CD4-positive, alpha-beta T cell treated with Interleukin-1 beta for 1 hour (primary cell): Measurements from ENCODE around the gene RBM33.

Experiments
- DNase-seq, 2 donors: peaks; one replicate each; pipeline ENCODE4 v3.0.0-alpha.2; 2020 to 2022

RBM33 gene

DNA sequence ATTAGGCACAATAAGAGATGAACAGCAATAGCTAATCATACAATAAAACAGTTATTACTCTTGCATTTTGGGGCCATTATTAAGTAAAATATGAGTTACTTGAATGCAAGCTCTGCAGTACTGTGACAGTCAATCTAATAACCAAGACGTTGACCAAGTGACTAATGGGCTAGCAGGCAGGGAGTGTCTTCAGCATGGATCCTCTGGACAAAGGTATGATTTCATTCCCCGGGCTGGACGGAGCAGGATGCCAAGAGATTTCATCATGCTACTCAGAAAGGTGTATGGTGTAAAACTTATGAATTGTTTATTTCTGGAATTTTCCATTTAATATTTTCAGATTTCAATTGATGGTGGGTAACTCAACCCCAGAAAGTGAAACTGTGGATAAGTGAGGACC lies 86.9 kb downstream of the RBM33 start:
- no peak for DNase-seq

DNA sequence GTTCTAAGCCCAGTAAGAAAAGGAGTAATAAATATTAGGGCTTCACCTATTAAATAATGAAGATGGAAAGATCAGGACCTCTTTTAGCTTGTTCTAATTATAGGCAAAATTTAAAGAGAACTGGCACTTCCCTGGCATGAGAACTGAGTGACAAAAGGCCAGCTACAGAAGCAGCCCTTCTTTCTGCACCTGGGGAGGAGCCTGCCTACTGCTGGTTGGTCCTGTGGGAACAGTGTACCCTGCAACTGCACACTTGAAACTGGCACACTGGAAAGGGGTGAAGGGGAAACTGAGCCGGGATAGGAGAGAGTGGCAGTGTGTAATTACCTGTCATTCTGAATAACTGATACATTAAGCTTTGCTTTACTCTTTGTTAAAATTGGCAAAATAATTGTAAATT lies 87.4 kb downstream of the RBM33 start:
- DNase-seq = no peak

DNA sequence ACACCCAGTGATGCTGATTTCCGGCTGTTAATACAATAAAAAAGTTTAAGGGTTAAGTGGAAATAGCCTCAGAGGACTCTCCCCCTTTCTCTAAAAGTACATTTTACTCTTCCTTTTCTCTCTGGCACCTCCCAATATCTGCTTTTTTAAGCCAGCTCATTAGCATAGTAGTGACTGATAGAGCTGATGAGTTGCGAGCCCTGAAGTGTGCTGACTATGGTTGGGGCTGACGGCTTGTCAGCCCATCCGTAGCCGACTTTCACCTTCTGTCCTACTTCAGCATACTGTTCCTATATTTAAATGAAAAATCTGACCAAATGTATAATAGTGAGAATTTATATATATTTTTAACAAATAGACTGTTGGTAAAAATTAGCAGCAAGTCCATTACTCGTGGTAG lies 87.8 kb downstream of the RBM33 start:
- DNase-seq = no peak

DNA sequence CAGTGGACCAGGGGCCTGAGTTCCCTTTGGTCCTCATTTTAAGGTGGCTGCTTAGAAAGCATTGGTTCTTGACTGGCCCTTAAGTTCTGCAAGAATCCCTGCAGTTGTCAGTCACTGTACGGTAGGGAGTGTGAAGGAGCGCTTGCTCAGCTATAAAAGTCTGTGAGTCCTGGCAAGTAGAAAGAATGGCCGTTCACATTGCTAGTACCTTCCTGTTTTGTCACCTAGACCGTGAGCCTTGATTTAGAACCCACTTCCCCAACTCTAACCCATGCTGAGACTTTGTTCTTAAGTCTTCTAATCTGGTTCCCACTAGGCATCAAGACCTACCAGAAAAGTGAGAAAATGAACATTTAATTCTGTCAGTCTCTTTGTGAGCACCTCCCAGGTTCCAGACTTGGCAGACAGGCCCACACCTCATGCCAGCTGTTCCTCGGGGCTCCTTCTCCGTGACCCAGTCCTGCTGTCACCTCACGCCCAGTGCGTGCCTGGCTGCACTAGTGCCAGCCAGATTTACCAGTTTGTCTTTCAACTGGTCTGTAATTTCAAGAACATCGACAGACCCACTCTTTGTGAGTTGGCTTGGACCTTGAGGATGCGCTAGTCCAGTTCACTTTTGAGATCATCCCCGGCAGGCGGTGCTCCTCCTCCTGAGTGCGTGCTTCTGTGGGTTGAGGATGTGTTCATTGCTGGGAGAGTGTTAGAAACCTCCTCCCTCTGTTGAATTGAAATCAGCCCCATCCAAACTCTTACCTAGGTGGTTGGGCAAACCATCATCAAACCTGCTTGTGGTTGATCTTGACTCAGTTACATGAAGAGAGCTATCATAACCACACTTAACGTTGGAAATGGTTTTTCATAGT lies 89.4 kb downstream of the RBM33 start:
- no peak for DNase-seq

DNA sequence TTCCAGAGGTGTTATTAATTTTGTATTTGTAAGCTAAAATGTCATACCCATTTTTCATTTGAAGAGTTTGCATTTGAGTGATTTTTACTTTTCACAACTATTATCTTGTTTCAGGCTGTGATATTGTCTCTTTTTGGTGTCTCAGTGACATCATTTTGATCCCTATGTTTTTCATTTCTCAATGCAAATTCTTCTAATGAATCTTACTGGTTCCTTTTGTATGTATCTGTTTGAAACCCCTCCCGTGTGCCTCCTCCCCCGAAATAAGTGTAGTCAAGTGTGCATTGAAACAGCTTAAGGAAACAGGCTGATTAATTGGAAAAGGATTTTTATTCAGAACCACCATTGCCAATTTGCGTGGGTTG lies 90.0 kb downstream of the RBM33 start:
- DNase-seq = no peak

DNA sequence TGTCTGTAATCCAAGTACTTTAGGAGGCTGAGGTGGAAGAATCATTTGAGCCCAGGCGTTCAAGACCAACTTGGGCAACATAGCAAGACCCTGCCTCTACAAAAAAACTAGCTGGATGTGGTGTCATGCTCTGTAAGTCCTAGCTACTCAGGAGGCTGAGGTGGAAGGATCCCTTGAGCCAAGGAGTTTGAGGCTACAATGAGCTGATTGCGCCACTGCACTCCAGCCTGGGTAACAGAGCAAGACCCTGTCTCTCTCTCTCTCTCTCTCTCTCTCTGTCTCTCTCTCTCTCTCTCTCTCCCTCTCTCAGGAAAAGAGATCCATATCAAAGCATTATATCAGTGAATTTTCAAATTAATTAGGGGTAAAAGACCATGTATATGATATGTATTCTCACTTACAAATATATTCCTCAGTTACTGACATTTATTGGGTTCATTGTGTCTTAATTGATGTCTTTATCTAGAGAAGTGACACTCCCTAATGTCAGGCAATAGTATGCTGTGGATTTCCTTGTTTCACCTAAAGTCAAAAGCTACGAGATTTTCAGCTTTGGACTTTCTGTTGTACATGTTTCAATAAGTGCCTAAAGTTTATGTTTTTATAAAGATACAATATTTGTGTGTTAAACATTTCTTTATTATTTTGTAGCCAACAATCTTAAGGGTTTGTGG lies 91.1 kb downstream of the RBM33 start:
- no peak for DNase-seq

DNA sequence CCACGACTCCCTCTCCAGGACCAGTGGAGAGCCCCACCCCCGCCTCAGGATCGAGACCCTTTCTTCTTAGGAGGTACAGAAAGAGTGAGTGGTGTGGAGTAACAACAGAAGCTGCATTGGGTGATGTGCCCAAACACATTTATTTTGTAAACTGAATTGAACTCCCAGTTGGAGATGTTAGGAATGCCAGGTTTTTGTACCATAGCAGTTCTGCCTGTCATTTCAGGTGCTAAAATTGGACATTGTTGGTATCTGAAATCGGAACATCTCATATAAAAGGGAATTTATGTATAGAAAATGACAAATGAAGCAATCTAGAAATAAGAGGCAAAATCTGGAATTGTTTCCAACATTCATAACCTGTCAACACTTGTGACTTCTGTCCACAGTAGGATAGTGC lies 93.1 kb downstream of the RBM33 start:
- DNase-seq = no peak

DNA sequence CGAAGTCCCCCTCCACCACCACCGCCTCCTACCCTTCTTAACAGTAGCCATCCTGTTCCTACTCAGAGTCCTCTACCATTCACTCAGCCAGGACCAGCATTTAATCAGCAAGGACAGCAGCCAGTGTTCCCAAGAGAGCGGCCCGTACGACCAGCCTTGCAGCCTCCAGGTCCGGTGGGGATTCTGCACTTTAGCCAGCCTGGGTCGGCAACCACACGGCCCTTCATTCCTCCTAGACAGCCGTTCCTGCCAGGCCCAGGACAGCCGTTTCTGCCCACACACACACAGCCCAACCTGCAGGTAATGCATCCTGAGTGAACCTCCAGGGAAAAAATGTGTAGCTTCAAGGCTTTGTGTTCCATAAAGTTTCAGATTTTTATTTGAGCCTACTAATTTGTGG lies 93.6 kb downstream of the RBM33 start:
- no peak for DNase-seq

DNA sequence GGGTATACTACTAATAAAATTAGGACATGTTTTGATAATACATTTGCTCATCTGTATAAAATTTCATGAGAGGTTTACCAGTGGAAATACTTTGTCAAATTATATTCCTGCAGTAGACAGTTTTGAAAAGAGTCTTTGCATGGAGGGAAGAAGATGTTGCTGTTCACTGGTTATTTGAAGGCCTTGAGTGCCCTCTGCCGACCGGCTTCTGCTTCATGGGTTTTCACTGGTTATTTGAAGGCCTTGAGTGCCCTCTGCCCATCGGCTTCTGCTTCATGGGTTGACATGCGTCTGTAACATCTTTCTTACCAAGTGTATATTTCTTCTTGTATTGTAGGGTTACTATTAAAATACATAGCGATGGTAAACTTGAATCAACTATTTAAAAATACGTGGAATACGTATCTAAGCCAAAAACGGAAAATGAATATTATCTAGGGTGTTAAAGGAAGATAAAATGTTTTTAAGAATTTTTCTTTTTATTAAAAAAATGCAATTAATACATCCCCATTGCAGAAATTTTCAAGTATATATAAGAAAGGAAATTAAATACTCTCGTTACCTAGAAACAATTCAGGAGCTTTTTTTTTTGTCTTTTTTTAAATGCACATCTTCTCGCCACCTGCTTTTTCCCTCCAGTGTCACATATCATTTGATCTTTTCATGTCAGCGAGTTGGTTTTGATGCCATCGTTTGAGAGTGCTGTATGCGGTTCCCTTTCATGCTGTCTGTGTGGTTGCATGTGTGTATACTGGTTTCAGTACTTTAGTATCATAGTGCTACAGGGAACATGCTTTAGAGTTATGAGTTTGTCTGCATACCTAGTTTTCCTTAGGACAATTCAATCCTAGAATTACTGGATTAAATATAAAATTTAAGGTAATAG lies 94.4 kb downstream of the RBM33 start:
- peak; percentile 64 to 69 for DNase-seq

DNA sequence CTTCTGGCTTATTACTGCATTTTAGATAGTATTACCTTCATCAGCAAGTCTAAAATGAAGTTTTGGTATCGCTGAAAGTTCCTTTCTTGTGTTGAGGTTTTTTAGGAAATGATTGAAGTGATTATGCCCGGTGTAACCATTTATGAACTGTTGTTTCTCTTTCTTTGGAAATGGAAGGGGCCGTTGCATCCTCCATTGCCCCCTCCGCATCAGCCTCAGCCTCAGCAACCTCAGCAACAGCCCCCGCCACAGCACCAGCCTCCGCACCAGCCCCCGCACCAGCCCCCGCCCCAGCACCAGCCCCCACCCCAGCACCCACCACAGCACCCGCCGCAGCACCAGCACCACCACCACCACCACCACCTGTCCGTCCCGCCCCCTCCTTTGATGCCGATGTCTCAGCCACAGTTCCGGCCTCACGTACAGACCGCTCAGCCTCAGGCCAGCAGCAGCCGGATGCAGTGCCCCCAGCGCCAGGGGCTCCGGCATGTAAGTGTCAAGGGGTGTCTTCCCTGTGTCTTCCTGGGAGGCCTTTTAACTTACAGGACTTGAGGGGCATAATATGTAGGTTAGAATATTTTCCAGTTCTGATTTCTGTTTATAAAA lies 95.2 kb downstream of the RBM33 start:
- peak; percentile 10 to 11 for DNase-seq

DNA sequence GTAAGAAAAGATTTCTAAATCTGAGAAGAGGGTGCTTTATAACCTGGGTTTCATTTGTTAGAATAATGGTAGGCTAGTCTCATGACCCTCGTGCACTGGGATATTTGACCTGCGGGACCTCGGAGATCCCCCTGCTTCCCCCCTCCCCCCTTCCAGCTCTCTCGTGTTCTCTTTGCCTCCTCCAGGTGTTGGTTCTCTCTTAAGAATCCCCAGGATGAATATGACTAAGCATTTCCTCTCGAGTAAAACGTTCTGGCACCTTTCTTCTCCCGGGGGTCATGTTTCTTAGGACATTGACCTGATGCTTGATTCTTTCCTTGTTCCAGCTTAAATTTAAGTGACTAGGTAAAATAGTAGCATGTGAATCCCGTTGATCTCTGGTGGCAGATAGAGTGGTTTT lies 96.6 kb downstream of the RBM33 start:
- no peak for DNase-seq

DNA sequence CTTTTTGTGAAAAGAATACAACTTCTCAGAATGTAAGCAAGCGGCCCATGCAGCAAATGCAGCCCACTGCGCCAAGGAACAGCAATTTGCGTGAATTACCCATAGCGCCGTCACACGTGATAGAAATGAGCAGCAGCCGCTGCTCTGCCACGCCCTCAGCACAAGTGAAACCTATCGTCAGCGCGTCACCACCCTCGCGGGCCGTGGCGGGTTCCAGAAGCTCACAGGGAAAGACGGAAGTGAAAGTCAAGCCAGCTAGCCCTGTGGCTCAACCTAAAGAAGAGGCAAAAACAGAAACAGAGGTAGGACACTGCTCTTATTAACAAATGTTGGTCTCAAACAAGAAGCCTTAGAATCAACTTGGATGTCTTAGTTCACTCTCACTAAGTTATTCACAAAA lies 97.3 kb downstream of the RBM33 start:
- DNase-seq = peak; percentile 21 to 50

DNA sequence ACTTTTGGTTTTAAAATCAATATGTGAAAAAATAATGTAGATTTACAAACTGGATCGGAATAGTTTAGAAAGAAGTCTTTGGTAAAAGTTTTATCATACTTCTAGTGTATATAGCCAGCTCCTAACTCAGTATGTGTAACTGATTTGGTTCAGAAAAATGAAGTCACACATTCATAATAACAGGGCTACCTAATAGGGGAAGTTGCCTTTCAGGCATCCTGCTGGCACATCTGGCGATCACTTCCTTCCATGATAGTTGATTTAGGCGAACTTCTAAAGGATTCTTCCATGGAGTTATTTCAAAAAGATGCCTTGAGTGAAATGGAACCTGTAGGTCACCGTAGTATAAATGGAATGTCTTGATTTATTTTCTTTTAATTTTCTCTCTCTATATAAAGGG lies 98.7 kb downstream of the RBM33 start:
- DNase-seq = no peak

DNA sequence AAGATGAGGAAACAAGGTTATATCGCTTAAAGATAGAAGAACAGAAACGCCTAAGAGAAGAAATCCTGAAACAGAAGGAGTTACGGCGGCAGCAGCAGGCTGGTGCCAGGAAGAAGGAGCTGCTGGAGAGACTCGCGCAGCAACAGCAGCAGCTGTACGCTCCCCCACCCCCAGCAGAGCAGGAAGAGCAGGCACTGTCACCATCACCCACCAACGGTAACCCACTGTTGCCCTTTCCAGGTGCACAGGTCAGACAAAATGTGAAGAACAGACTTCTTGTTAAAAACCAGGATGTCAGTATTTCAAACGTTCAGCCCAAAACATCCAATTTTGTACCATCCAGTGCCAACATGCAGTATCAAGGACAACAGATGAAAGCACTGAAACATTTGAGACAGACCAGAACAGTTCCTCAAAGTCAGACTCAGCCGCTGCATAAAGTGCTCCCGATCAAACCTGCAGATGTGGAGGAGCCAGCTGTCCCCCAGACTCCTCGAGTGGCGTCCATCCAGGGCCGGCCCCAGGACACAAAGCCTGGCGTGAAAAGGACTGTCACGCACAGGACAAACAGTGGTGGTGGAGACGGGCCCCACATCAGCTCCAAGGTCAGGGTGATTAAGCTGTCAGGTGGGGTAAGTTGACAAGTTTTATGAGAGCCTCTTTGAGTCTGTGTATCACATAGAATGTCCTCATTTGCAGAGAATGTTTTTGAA lies 100.7 kb downstream of the RBM33 start:
- no peak for DNase-seq

DNA sequence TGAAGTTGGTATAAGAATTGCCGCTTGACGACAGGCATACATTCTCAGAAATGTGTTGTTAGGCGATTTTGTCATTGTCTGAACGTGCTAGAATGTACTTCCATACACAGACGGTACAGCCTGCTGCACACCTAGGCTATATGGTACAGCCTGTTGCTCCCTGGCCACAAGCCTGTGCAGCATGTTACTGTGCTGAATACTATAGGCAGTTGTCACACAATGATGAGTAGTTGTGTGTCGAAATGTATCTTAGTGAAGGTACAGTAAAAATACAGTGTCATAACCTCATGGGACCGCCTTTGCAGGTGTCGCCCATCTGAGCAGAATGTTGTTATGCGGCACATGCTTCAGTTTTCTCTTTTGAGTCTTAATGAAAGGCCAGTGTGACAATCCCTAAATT lies 101.3 kb downstream of the RBM33 start:
- no peak for DNase-seq

DNA sequence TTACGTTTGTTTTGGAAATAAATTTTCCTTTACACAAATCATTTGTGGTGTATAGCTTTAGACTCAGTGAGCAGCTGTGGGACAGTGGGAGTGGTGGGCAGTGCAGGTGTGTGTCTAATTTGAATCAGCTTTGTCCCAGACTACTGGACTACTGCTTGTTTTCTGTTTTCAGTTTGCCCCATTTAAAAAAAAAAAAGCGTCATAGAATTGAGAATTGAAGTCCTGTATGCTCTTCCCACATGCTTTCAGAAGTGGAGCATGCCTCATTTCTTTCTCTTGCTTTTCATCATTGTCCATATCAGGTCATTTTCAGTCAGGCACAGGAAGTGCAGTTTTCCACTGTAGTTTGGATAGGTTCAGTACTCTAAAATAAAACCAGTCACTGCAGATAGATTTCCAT lies 101.7 kb downstream of the RBM33 start:
- no peak for DNase-seq

DNA sequence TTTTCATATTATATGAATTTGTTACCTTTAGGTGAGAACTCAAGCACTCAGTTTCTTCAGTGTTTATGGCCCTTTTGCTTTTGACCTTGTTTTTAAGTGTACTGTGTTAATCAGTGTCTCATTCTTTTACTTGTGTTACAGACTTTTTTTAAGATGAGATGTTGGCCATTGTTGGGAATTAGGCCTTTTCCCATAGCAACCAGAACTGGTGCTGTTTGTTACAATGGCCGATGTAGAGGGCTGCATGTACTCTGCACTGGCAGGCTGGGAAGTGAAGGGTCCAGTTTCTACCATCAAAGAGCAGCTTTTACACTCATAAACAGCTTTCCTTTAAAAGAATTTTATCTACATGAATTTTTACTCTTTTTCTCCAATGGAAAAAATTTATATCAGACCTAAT lies 102.7 kb downstream of the RBM33 start:
- DNase-seq = no peak

DNA sequence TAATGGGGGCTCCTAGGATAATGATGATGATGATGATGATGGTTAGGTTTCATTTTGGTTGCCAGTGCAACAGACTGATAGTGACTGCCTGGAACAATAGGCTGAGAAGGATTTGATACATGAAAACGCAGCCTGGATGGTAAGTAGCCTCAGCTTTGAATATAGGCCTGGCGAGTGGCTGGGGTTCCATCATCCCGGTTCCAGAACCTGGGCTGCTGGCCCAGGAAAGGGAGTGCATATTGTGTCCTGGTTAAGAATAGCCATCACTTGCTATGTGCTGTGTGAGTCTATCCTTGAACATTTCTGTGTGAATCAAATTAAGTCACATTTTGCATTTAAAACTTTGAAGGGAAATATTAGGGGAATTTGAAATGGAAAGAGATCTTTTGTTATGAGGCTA lies 105.1 kb downstream of the RBM33 start:
- no peak for DNase-seq

DNA sequence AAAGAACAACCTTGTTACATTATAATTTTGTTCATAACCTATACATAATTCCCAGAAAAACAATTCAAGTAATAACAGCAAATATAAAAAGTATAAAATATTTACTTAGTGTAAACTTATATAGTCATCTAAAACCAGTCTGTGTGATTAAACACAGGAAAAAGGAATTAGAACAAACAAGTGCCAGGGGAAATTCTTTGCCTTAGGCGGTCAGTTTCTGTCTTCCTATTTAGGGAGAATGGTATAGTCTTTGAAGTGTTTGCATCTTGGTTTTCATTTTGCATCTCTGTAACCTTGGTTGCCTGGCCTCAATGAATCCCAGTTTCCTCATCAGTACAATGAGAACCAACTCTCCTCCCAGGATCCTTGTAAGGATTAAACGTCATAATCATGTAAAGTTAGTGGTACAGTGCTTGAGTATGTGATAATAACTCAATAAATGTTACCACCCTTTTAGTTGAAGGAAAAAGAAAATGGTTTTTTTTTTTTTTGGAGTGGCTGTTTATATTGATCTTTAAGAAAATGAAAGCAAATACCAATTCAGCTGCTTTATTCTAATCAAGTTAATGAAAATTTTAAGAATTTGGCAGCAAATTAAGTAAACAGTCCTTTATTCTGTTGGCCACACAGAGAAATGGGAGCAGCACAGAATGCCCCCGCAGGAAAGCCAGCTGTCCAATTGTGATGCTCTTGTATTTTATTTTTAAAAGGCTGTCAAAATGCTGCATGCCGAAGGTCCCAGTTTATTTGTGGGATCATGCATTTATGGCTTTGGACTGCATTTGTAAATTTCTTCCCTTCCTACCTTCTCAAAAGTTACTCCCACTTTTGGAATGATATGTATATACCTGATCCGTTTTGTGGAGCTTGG lies 106.0 kb downstream of the RBM33 start:
- DNase-seq = no peak

DNA sequence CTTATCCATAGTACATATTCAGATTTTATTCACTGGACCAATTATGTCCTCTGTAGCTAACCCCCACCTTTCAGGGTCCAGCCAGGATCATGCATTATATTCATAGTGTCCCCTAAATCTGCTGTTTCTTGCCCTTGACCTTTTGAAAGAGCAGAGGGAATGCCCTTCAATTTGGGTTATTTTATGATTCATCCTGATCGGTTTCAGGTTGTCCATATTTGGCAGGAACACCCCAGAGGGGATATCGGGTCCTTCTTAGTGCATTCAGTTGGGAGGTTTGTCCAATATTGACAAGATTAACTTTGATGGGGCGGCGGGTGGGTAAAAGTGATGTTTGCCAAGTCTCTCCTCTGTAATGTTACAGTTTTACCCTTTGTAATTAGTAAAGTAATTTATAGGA lies 106.9 kb downstream of the RBM33 start:
- DNase-seq = no peak

DNA sequence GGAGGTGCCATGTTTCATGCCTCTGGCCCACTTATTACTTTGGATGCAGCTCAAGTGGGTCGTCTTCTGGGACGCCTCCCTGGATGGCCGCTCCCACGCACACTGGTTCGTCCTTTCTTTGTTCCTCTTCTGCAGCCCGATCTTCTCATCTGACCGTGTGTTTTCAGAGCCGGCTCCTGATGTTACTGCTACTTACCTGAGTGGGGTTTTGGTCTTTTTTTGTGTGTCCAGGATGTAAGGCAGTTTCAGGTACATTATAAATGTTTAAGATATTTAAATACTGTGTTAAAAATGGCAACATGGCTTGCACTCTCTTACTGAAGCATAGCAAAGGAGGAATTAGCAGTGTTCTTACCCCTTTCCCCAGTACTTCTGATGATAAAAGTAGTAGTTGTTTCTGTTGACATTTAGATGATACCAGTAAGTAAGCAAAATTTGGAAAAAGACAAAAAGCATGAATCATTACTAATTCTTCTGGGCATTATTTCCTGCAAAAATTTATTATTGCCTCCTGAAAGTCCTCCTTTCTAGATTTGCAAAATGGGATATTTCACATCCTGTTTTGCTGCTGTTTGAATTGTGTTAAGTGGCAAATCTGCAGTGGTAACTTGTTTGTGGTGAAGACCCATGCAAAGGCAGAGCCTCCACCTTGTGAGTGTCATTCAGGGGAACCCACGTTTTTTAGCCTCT lies 108.4 kb downstream of the RBM33 start:
- DNase-seq = no peak
